Body of pancreas (tissue), 4 donors: Measurements from ENCODE around the gene GAL3ST1.

Experiments
- CTCF ChIP-seq, 7 experiments: fragments of 450-650 bp in 4 of 7; fragments of 200-600 bp in 3 of 7; sonication (generic) in 3 of 7; IDR thresholded peaks; one replicate each; pipeline ENCODE4 v1.5.1; 2016 to 2019; ENCODE audit warnings: antibody characterized with exemption in 7 of 7
- POLR2A ChIP-seq, 3 donors: fragments of 450-650 bp; IDR thresholded peaks; one replicate each; pipeline ENCODE4 v1.6.1; 2016; ENCODE audit warnings: antibody characterized with exemption in 3 of 3, mild to moderate bottlenecking in 2 of 3

GRCh38 chr22:30564761-30565119, 9.7 kb downstream of the GAL3ST1 start:
- TF ChIP-seq CTCF (IDR thresholded peaks at IDR 0.05) (no peak), POLR2A (IDR thresholded peaks at IDR 0.05) (no peak)
